Measurements from ENCODE around the gene LINS1. TPM values are rescaled to one million over a fixed set of nuclear protein-coding genes. Genes with fewer than 3 reads are reported as not detected.

Gene LINS1
- total RNA-seq, 2 donors from 2014 or later, result 50.0 to 53.5 TPM

GRCh38 chr15:100531204-100531603 is 70.8 kb downstream of the LINS1 start:
- Mint-ChIP-seq H3K36me3 (ENCODE audit: low read depth) (peaks cover 7% of the 10 kb centered on the region), H3K27me3 (peaks cover 5% of the 10 kb centered on the region), H3K4me3 (no peak overlapping the region), H3K27ac (no peak overlapping the region), H3K4me1 (peaks cover 9% of the 10 kb centered on the region)
- H3K9me3 ChIP-seq (ENCODE audit: control insufficient read depth, low read length, poor library complexity, severe bottlenecking), result no peaks in the 10 kb centered on the region
- no peak for DNase-seq
- ATAC-seq, result no peak

- H3K9me3 ChIP-seq (ENCODE audit: control insufficient read depth, low read length, poor library complexity, severe bottlenecking), result no peaks in the 10 kb centered on the region
- Mint-ChIP-seq H3K4me1 (peaks cover 11% of the 10 kb centered on the region), H3K27me3 (peaks cover 5% of the 10 kb centered on the region), H3K4me3 (no peak overlapping the region), H3K36me3 (ENCODE audit: low read depth) (peaks cover 7% of the 10 kb centered on the region), H3K27ac (peak overlapping the region; percentile 65)
- no peak for DNase-seq
- ATAC-seq, result no peak
Measured at GRCh38 chr15:100529556-100529955, 72.4 kb downstream of the LINS1 start.

GRCh38 chr15:100528833-100529428 is 73.1 kb downstream of the LINS1 start, which contains the start of gene CERS3:
CERS3 (minus strand) TSS chr15:100528950; CDS start chr15:100501849, 27,101 bp downstream.
- ATAC-seq, result no peak
- peaks cover 5% of the 10 kb centered on the region for H3K27me3 Mint-ChIP-seq
- H3K4me1 Mint-ChIP-seq, result peaks cover 11% of the 10 kb centered on the region
- H3K27ac Mint-ChIP-seq, result peak within 1 kb of the TSS; percentile 65
- no peak for DNase-seq
- peaks cover 7% of the 10 kb centered on the region for H3K36me3 Mint-ChIP-seq (ENCODE audit: low read depth)
- no peaks in the 10 kb centered on the region for H3K9me3 ChIP-seq (ENCODE audit: control insufficient read depth, low read length, poor library complexity, severe bottlenecking)
- no peak within 1 kb of the TSS for H3K4me3 Mint-ChIP-seq

- Mint-ChIP-seq H3K27ac (no peak overlapping the region), H3K36me3 (ENCODE audit: low read depth) (peaks cover 3% of the 10 kb centered on the region), H3K4me1 (peaks cover 17% of the 10 kb centered on the region), H3K27me3 (peaks cover 5% of the 10 kb centered on the region), H3K4me3 (no peak overlapping the region)
- DNase-seq (no peak), ATAC-seq (no peak)
- H3K9me3 ChIP-seq (ENCODE audit: control insufficient read depth, low read length, poor library complexity, severe bottlenecking), result no peaks in the 10 kb centered on the region
Measured at GRCh38 chr15:100526027-100526481, 75.9 kb downstream of the LINS1 start.

- Mint-ChIP-seq H3K4me1 (peaks cover 21% of the 10 kb centered on the region), H3K27me3 (peaks cover 3% of the 10 kb centered on the region), H3K36me3 (ENCODE audit: low read depth) (peaks cover 3% of the 10 kb centered on the region), H3K27ac (no peak overlapping the region), H3K4me3 (no peak overlapping the region)
- DNase-seq (no peak), ATAC-seq (no peak)
- no peaks in the 10 kb centered on the region for H3K9me3 ChIP-seq (ENCODE audit: control insufficient read depth, low read length, poor library complexity, severe bottlenecking)
Measured at GRCh38 chr15:100525436-100525835, 76.5 kb downstream of the LINS1 start.

GRCh38 chr15:100524326-100524725 is 77.7 kb downstream of the LINS1 start:
- no peaks in the 10 kb centered on the region for H3K9me3 ChIP-seq (ENCODE audit: control insufficient read depth, low read length, poor library complexity, severe bottlenecking)
- Mint-ChIP-seq H3K27ac (no peak overlapping the region), H3K36me3 (ENCODE audit: low read depth) (peaks cover 3% of the 10 kb centered on the region), H3K27me3 (no peaks in the 10 kb centered on the region), H3K4me1 (peaks cover 19% of the 10 kb centered on the region), H3K4me3 (no peak overlapping the region)
- ATAC-seq, result no peak
- no peak for DNase-seq

GRCh38 chr15:100521907-100522306 is 80.1 kb downstream of the LINS1 start:
- Mint-ChIP-seq H3K4me3 (no peak overlapping the region), H3K4me1 (peaks cover 15% of the 10 kb centered on the region), H3K27me3 (no peaks in the 10 kb centered on the region), H3K36me3 (ENCODE audit: low read depth) (peaks cover 2% of the 10 kb centered on the region), H3K27ac (peak overlapping the region; percentile 76)
- no peaks in the 10 kb centered on the region for H3K9me3 ChIP-seq (ENCODE audit: control insufficient read depth, low read length, poor library complexity, severe bottlenecking)
- ATAC-seq, result no peak
- DNase-seq, result no peak

GRCh38 chr15:100520132-100520921 is 81.7 kb downstream of the LINS1 start:
- Mint-ChIP-seq H3K4me1 (peaks cover 13% of the 10 kb centered on the region), H3K36me3 (ENCODE audit: low read depth) (peaks cover 2% of the 10 kb centered on the region), H3K27ac (peak overlapping the region; percentile 76), H3K4me3 (peak overlapping the region; percentile 49), H3K27me3 (no peaks in the 10 kb centered on the region)
- peak; percentile 35 for ATAC-seq
- H3K9me3 ChIP-seq (ENCODE audit: control insufficient read depth, low read length, poor library complexity, severe bottlenecking), result no peaks in the 10 kb centered on the region
- no peak for DNase-seq

- Mint-ChIP-seq H3K4me3 (no peak overlapping the region), H3K27ac (peak overlapping the region; percentile 24)
Measured at GRCh38 chr15:100517846-100518245, 84.1 kb downstream of the LINS1 start.

More at GRCh38 chr15:100517846-100518245, 84.1 kb downstream of the LINS1 start:
- H3K9me3 ChIP-seq (ENCODE audit: control insufficient read depth, low read length, poor library complexity, severe bottlenecking), result no peaks in the 10 kb centered on the region
- Mint-ChIP-seq H3K36me3 (ENCODE audit: low read depth) (peaks cover 2% of the 10 kb centered on the region), H3K4me1 (peaks cover 13% of the 10 kb centered on the region), H3K27me3 (no peaks in the 10 kb centered on the region)
- ATAC-seq (no peak), DNase-seq (no peak)

Other genes starting within 250 kb of the LINS1 start
- gene CERS3, start 73.2 kb downstream of the LINS1 start, total RNA-seq, result 1 to 10 TPM; 2.0 to 2.8 TPM
- gene ASB7, start 405 bp upstream of the LINS1 start, total RNA-seq, result 10 to 100 TPM; 13.0 to 17.9 TPM

Data from T-helper 17 cell (primary cell).